CD4-positive, CD25-positive, alpha-beta regulatory T cell (primary cell): ENCODE data around the gene DDX10. TPM values are rescaled to one million over a fixed set of nuclear protein-coding genes. Genes with fewer than 3 reads are reported as not detected.

Experiments
- ATAC-seq, 2 donors: fragments of 150-1000 bp; cut with Tn5 transposase; one replicate each; pipeline ENCODE4 v1.10.0; 2021; ENCODE audit warnings: low read depth in 2 of 2, moderate number of reproducible peaks in 2 of 2, moderate library complexity in 1 of 2
- DNase-seq, 3 donors: peaks; one replicate each; pipeline versions ENCODE4 v3.0.0 to v3.0.0-alpha.2; 2012 to 2022; ENCODE audit warnings: mixed read lengths in 1 of 3
- H3K27ac ChIP-seq: one replicate; pipeline ENCODE4 v1.7.0; 2013; ENCODE audit warnings: mild to moderate bottlenecking, low read length; ENCODE audit not compliant: insufficient read depth, poor library complexity, severe bottlenecking
- H3K27me3 ChIP-seq: one replicate; pipeline ENCODE4 v1.7.0; 2013; ENCODE audit warnings: low read length; ENCODE audit not compliant: control insufficient read depth, insufficient read depth
- H3K36me3 ChIP-seq: one replicate; pipeline ENCODE4 v1.7.0; 2013; ENCODE audit warnings: mild to moderate bottlenecking, low read length, moderate library complexity; ENCODE audit not compliant: control insufficient read depth, insufficient read depth
- H3K4me1 ChIP-seq: 2 replicates; pipeline ENCODE4 v1.7.0; 2013; ENCODE audit warnings: mild to moderate bottlenecking, low read length; ENCODE audit not compliant: insufficient read depth, control insufficient read depth, poor library complexity, severe bottlenecking
- H3K4me3 ChIP-seq: one replicate; pipeline ENCODE4 v1.7.0; 2013; ENCODE audit warnings: low read depth, mild to moderate bottlenecking, low read length, moderate library complexity
- H3K9me3 ChIP-seq, 2 experiments: 1 replicate in 1 of 2; 2 replicates in 1 of 2; pipeline ENCODE4 v1.7.0; 2013; ENCODE audit warnings: low read length in 2 of 2, mild to moderate bottlenecking in 1 of 2, moderate library complexity in 1 of 2; ENCODE audit not compliant: control insufficient read depth in 2 of 2
- H3K27ac Mint-ChIP-seq, 3 donors: one replicate each; pipeline ENCODE4 v1.8.0; 2020 to 2022; ENCODE audit warnings: mild to moderate bottlenecking in 3 of 3, mixed read lengths in 3 of 3, moderate library complexity in 2 of 3
- H3K27me3 Mint-ChIP-seq: one replicate; pipeline ENCODE4 v1.8.0; 2022; ENCODE audit warnings: mild to moderate bottlenecking, mixed read lengths
- H3K36me3 Mint-ChIP-seq: one replicate; pipeline ENCODE4 v1.8.0; 2020; ENCODE audit warnings: mixed read lengths
- H3K4me1 Mint-ChIP-seq, 4 donors: one replicate each; pipeline ENCODE4 v1.8.0; 2020 to 2022; ENCODE audit warnings: mixed read lengths in 4 of 4, mild to moderate bottlenecking in 1 of 4
- H3K4me3 Mint-ChIP-seq, 4 donors: one replicate each; pipeline ENCODE4 v1.8.0; 2020 to 2022; ENCODE audit warnings: mild to moderate bottlenecking in 4 of 4, mixed read lengths in 4 of 4, moderate library complexity in 3 of 4
- H3K9me3 Mint-ChIP-seq, 7 donors: one replicate each; pipeline ENCODE4 v1.8.0; 2020 to 2022; ENCODE audit warnings: mixed read lengths in 7 of 7, mild to moderate bottlenecking in 3 of 7, moderate library complexity in 2 of 7
- polyA plus RNA-seq, 4 donors: library from polyadenylated mRNA; unstranded; fragments of 300-500 nt; fragmentation: Illumina TruSeq; gene quantifications; one replicate each; pipeline ENCODE4 v1.2.3, GENCODE V29; 2021
- total RNA-seq: library from RNA; stranded (reverse); gene quantifications from one replicate; pipeline ENCODE4 v1.2.3, GENCODE V29; 2022

Gene DDX10
- total and polyA plus RNA-seq, 5 donors from 2014 or later: 10.5 to 23.3 (median 14.0) TPM

GRCh38 chr11:108873941-108874340, 209.1 kb downstream of the DDX10 start:
- H3K27me3 Mint-ChIP-seq: no peaks in the 10 kb centered on the region
- H3K4me1 Mint-ChIP-seq: peaks cover 0 to 7% (median 2%) of the 10 kb centered on the region in 4 donors
- no peaks in the 10 kb centered on the region for H3K4me1 ChIP-seq
- no peaks in the 10 kb centered on the region for H3K27me3 ChIP-seq
- no peaks in the 10 kb centered on the region for H3K9me3 Mint-ChIP-seq
- H3K4me3 ChIP-seq: no peak overlapping the region
- H3K36me3 Mint-ChIP-seq: no peaks in the 10 kb centered on the region
- H3K4me3 Mint-ChIP-seq: no peak overlapping the region
- DNase-seq (no peak), ATAC-seq (no peak)
- no peaks in the 10 kb centered on the region for H3K36me3 ChIP-seq
- no peak overlapping the region for H3K27ac Mint-ChIP-seq
- no peaks in the 10 kb centered on the region for H3K9me3 ChIP-seq
- no peak overlapping the region for H3K27ac ChIP-seq

GRCh38 chr11:108875134-108875533, 210.3 kb downstream of the DDX10 start:
- DNase-seq: no peak

GRCh38 chr11:108877178-108877577, 212.3 kb downstream of the DDX10 start:
- Mint-ChIP-seq H3K4me1 (peaks cover 0 to 7% (median 3%) of the 10 kb centered on the region in 4 donors), H3K27ac (no peak overlapping the region), H3K9me3 (no peaks in the 10 kb centered on the region), H3K36me3 (no peaks in the 10 kb centered on the region), H3K27me3 (no peaks in the 10 kb centered on the region), H3K4me3 (no peak overlapping the region)
- H3K27me3 ChIP-seq: no peaks in the 10 kb centered on the region
- no peaks in the 10 kb centered on the region for H3K9me3 ChIP-seq
- no peak overlapping the region for H3K27ac ChIP-seq
- H3K4me3 ChIP-seq: no peak overlapping the region
- DNase-seq: no peak
- no peaks in the 10 kb centered on the region for H3K36me3 ChIP-seq
- H3K4me1 ChIP-seq: no peaks in the 10 kb centered on the region
- no peak for ATAC-seq

More at GRCh38 chr11:108875134-108875533, 210.3 kb downstream of the DDX10 start:
- H3K27me3 Mint-ChIP-seq: no peaks in the 10 kb centered on the region
- H3K27ac ChIP-seq: no peak overlapping the region
- H3K9me3 Mint-ChIP-seq: no peaks in the 10 kb centered on the region
- no peaks in the 10 kb centered on the region for H3K27me3 ChIP-seq
- H3K4me1 Mint-ChIP-seq: peaks cover 0 to 7% (median 2%) of the 10 kb centered on the region in 4 donors
- H3K4me3 ChIP-seq: no peak overlapping the region
- no peaks in the 10 kb centered on the region for H3K9me3 ChIP-seq
- H3K4me3 Mint-ChIP-seq: no peak overlapping the region
- ATAC-seq: no peak
- peak overlapping the region in 1 of 3 donors; percentile 24 for H3K27ac Mint-ChIP-seq
- H3K36me3 ChIP-seq: no peaks in the 10 kb centered on the region
- H3K36me3 Mint-ChIP-seq: no peaks in the 10 kb centered on the region
- H3K4me1 ChIP-seq: no peaks in the 10 kb centered on the region

GRCh38 chr11:108880510-108880909, 215.6 kb downstream of the DDX10 start:
- no peaks in the 10 kb centered on the region for H3K27me3 ChIP-seq
- H3K4me1 ChIP-seq: no peaks in the 10 kb centered on the region
- DNase-seq (no peak), ATAC-seq (no peak)
- H3K36me3 Mint-ChIP-seq: no peaks in the 10 kb centered on the region
- no peak overlapping the region for H3K27ac Mint-ChIP-seq
- peaks cover 0 to 8% (median 5%) of the 10 kb centered on the region in 4 donors for H3K4me1 Mint-ChIP-seq
- H3K27ac ChIP-seq: no peak overlapping the region
- no peak overlapping the region for H3K4me3 Mint-ChIP-seq
- no peaks in the 10 kb centered on the region for H3K9me3 Mint-ChIP-seq
- H3K4me3 ChIP-seq: no peak overlapping the region
- H3K9me3 ChIP-seq: no peaks in the 10 kb centered on the region
- no peaks in the 10 kb centered on the region for H3K36me3 ChIP-seq
- H3K27me3 Mint-ChIP-seq: no peaks in the 10 kb centered on the region

- no peaks in the 10 kb centered on the region for H3K9me3 ChIP-seq
- H3K9me3 Mint-ChIP-seq: no peaks in the 10 kb centered on the region
- no peak overlapping the region for H3K27ac ChIP-seq
- DNase-seq (no peak), ATAC-seq (no peak)
- H3K36me3 Mint-ChIP-seq: no peaks in the 10 kb centered on the region
- H3K27me3 ChIP-seq: no peaks in the 10 kb centered on the region
- H3K4me3 ChIP-seq: no peak overlapping the region
- H3K27me3 Mint-ChIP-seq: no peaks in the 10 kb centered on the region
- peaks cover 0 to 8% (median 5%) of the 10 kb centered on the region in 4 donors for H3K4me1 Mint-ChIP-seq
- H3K27ac Mint-ChIP-seq: no peak overlapping the region
- H3K4me3 Mint-ChIP-seq: no peak overlapping the region
- H3K4me1 ChIP-seq: no peaks in the 10 kb centered on the region
- H3K36me3 ChIP-seq: no peaks in the 10 kb centered on the region
These were observed 216.3 kb downstream of the DDX10 start for GRCh38 chr11:108881131-108881530.

- H3K27me3 ChIP-seq: no peaks in the 10 kb centered on the region
- H3K4me1 Mint-ChIP-seq: peaks cover 0 to 9% (median 6%) of the 10 kb centered on the region in 4 donors
- ATAC-seq: no peak
These were observed 217.5 kb downstream of the DDX10 start for GRCh38 chr11:108882211-108882831.

GRCh38 chr11:108886005-108886659, 221.3 kb downstream of the DDX10 start:
- peak overlapping the region in 1 of 3 donors; percentile 43 for H3K27ac Mint-ChIP-seq
- H3K36me3 Mint-ChIP-seq: no peaks in the 10 kb centered on the region
- no peak for ATAC-seq

More at GRCh38 chr11:108882211-108882831, 217.5 kb downstream of the DDX10 start:
- Mint-ChIP-seq H3K27me3 (no peaks in the 10 kb centered on the region), H3K4me3 (no peak overlapping the region), H3K27ac (no peak overlapping the region), H3K9me3 (no peaks in the 10 kb centered on the region), H3K36me3 (no peaks in the 10 kb centered on the region)
- H3K9me3 ChIP-seq: no peaks in the 10 kb centered on the region
- no peaks in the 10 kb centered on the region for H3K36me3 ChIP-seq
- H3K4me1 ChIP-seq: no peaks in the 10 kb centered on the region
- no peak overlapping the region for H3K27ac ChIP-seq
- DNase-seq: no peak
- H3K4me3 ChIP-seq: no peak overlapping the region

GRCh38 chr11:108886660-108887009, 221.8 kb downstream of the DDX10 start:
- Histone ChIP-seq H3K27ac (no peak overlapping the region), H3K4me3 (no peak overlapping the region), H3K27me3 (no peaks in the 10 kb centered on the region), H3K36me3 (no peaks in the 10 kb centered on the region), H3K9me3 (no peaks in the 10 kb centered on the region), H3K4me1 (no peaks in the 10 kb centered on the region)
- Mint-ChIP-seq H3K27me3 (no peaks in the 10 kb centered on the region), H3K9me3 (no peaks in the 10 kb centered on the region), H3K4me3 (no peak overlapping the region), H3K4me1 (peaks cover 0 to 10% (median 6%) of the 10 kb centered on the region in 4 donors), H3K27ac (peak overlapping the region in 1 of 3 donors; percentile 43), H3K36me3 (no peaks in the 10 kb centered on the region)
- ATAC-seq (no peak), DNase-seq (no peak)

More at GRCh38 chr11:108886005-108886659, 221.3 kb downstream of the DDX10 start:
- peaks cover 0 to 10% (median 6%) of the 10 kb centered on the region in 4 donors for H3K4me1 Mint-ChIP-seq
- H3K4me3 Mint-ChIP-seq: no peak overlapping the region
- Histone ChIP-seq H3K27me3 (no peaks in the 10 kb centered on the region), H3K27ac (no peak overlapping the region), H3K4me3 (no peak overlapping the region), H3K36me3 (no peaks in the 10 kb centered on the region), H3K9me3 (no peaks in the 10 kb centered on the region), H3K4me1 (no peaks in the 10 kb centered on the region)
- H3K9me3 Mint-ChIP-seq: no peaks in the 10 kb centered on the region
- no peaks in the 10 kb centered on the region for H3K27me3 Mint-ChIP-seq
- no peak for DNase-seq
